ENCODE results near the gene IL18R1.
"Not testable (repeated sequence)": the region's sequence is repeated elsewhere in the genome, so short reads cannot be mapped to it uniquely, and the experiment has no call there.

The IL18R1 gene

DNA sequence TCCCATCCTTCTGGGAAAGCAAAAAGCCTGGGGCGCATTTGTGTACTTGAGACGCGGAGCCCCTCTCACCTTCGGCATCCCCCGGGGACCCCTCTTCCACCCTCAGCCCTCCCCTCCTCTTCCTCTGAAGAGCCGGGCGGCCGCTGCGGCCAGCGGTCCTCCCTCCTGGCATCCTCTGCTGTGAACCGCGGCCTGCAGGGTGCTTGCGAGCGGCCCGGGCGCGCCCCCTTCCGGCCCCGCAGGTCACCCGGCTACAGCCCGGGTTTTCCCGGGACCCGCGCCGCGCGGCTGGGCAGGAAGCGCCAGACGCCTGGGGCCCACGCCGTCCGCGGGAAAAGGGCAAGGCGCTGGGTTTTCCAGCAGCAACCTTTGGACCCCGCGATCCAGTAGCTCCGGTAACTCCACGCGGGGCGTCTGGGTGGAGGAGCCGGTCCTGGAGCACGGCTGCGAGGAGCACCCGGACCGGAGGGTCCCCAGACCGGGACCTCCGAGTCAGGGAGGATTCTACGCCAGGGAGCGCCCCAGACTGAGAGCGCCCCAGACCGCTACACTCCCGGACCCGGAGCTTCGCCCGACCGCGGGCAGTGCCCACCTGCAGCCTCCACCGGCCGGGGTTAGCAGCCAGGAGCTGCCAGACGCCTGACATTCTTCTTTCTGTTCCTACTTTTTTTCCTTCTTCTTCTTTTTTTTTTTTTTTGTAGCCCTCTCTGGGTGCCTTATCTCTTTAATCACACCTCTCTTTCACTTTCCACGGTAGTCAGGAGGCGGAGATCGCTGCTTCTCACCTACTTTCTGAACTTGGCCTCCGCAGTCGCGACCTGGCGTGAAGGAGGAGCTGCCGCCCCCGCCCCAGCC is at the start of gene IL18R1:
Gene IL18R1, plus strand, starts transcription at position 271 of the 855 bp plus-strand sequence. CDS start 6,865 bp downstream, outside the sequence.
- peak; percentile 68 to 76 for DNase-seq (ENCODE audit: low read depth in 2 of 2)

GRCh38 chr2:102306125-102306524 is 49.5 kb upstream of the IL18R1 start:
- no peak for DNase-seq (ENCODE audit: low read depth in 2 of 2)

GRCh38 chr2:102310964-102311640 is 44.5 kb upstream of the IL18R1 start, which contains the start of gene IL1RL1:
TSS of gene IL1RL1 (plus strand) at chr2:102311563. CDS start at chr2:102338265, 26,702 bp downstream.
- no peak for DNase-seq (ENCODE audit: low read depth in 2 of 2)

DNA sequence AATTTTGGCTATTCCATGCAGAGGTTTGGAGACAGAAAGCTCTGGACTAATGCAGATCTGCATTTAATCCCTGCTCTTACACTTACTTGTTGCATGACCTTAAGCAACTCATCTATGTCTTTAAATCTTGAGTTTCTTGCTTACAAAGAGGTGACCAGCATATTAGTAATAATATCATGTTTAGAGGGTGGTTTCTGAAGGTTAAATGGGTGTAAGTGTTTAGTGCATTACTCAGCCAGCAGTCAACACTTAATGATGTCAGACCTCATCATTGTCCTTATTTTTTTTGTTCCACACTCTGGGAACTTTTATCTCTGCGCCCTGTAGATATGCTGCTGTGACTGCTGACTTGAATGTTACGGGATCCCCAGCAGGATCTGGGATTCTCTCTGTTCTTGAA is 42.6 kb upstream of the IL18R1 start:
- DNase-seq (ENCODE audit: low read depth in 2 of 2): no peak

DNA sequence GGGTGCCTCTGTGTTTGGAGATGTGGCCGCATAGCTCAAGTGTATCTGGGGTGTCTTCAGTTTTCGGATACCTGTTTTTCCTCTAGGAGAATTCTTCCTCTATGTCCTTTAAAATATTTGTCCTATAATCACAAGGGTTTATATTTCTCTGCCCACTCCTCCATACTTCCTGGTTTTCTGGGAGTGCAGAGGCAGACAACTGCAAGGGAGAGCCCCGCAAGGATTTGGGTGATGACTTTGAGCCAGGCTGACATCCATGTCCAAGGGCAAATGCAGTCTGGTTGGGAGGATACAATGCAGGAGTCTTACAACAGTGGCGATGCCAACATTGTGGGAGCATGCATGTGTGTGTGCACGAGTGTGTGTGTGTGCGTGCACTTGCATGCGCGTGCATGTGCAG is 42.1 kb upstream of the IL18R1 start:
- no peak for DNase-seq (ENCODE audit: low read depth in 2 of 2)

GRCh38 chr2:102313950-102314349 is 41.6 kb upstream of the IL18R1 start:
- DNase-seq (ENCODE audit: low read depth in 2 of 2): no peak

GRCh38 chr2:102315921-102316320 is 39.7 kb upstream of the IL18R1 start:
- DNase-seq (ENCODE audit: low read depth in 2 of 2): no peak

- DNase-seq (ENCODE audit: low read depth in 2 of 2): no peak
Observed at GRCh38 chr2:102317715-102318114, 37.9 kb upstream of the IL18R1 start.

DNA sequence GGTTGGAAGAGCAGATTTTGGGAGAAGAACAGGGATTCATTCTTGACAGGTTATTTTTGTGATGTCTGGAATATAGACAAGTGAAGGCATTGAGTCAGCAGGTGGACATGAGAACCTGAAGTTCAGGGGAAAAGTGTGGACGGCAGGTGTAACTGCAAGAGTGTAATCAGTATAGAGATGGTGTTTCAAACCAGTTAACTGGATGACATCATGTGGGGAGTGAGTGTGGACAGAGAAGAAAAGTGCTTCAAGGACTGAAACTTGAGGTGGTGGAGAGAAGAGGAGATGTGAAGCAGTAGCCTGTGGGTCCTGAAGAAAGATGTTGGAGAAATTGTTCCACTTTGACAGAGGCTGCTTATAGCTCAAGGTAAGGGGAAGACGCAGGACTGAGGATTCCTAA is 37.2 kb upstream of the IL18R1 start:
- no peak for DNase-seq (ENCODE audit: low read depth in 2 of 2)

GRCh38 chr2:102321941-102322719 is 33.5 kb upstream of the IL18R1 start:
- DNase-seq (ENCODE audit: low read depth in 2 of 2): no peak

DNA sequence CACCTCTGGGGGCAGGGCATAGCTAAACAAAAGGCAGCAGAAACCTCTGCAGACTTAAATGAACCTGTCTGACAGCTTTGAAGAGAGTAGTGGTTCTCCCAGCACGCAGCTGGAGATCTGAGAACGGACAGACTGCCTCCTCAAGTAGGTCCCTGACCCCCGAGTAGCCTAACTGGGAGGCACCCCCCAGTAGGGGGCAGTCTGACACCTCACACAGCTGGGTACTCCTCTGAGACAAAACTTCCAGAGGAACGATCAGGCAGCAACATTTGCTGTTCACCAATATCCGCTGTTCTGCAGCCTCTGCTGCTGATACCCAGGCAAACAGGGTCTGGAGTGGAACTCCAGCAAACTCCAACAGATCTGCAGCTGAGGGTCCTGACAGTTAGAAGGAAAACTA is 30.7 kb upstream of the IL18R1 start:
- DNase-seq (ENCODE audit: low read depth in 2 of 2): not testable (repeated sequence)

DNA sequence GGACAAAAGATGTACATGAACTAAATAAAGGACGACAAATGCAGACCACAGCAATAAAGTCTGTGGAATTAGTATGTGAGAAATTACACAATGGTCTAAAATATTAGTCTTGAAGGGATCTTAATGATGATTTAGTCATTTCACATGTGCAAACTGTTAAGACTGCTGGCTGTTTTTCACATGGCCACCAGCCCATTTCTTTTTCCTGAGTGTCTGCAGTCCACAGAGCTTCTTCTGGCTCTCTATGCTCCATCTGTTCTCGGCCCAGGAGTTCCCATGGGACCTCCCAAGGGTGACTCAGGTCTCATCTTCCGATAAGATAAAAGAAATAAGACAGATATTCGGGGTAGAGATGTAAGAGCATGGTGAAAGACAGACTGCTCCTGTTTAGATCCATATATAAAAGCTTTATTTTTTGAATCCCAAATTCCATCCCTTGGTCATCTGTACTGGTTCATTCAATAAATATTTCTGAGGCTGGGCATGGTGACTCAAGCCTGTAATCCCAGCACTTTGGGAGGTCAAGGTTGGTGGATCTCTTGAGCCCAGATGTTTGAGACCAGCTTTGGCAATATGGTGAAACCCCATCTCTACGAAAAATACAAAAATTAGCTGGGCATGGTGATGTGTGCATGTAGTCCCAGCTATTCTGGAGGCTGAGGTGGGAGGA is 24.1 kb upstream of the IL18R1 start:
- DNase-seq (ENCODE audit: low read depth in 2 of 2): no peak

DNA sequence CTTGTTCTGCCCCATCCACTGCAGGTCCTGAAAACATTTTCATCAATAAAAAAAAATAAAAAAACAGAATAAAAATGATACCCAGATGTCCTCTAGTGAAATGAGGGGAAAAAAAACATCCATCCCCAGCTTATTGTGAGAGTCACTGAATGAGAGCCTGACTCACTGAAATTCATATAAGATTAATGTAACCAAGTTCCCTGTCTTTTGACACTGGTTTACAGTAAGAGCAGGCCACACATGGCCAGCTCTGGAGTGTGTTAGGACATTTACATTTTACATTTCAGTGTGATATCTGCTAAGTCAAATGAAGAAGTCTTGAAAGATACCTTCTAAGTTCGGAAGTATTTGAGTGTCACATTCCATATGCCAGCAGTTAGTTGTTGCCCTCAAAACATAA is 21.1 kb upstream of the IL18R1 start:
- DNase-seq (ENCODE audit: low read depth in 2 of 2): no peak

GRCh38 chr2:102335871-102336366 is 19.7 kb upstream of the IL18R1 start:
- DNase-seq (ENCODE audit: low read depth in 2 of 2): no peak

DNA sequence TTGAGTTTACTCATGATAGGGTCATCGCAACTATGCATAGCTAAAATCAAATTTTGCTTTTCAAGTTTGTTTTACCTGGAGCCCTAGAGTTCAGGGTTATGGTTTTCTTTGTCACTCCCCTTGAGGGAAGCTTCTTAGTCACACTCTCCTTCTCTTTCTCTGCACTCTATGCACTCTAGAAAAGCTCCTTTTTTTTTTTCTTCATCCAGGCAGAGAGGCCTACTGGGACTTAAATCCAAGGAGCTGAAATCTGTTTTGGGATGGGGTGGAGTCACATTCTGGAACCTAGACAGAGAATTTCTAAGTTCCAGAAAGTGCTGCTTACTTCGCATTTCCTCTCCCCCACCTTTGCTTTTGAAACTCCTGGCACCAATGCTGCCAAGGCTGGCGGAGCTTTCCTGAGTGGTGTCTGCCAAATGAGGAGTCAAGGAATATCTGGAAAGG is 19.1 kb upstream of the IL18R1 start:
- no peak for DNase-seq (ENCODE audit: low read depth in 2 of 2)

- DNase-seq (ENCODE audit: low read depth in 2 of 2): no peak
Observed at GRCh38 chr2:102337012-102337411, 18.6 kb upstream of the IL18R1 start.

DNA sequence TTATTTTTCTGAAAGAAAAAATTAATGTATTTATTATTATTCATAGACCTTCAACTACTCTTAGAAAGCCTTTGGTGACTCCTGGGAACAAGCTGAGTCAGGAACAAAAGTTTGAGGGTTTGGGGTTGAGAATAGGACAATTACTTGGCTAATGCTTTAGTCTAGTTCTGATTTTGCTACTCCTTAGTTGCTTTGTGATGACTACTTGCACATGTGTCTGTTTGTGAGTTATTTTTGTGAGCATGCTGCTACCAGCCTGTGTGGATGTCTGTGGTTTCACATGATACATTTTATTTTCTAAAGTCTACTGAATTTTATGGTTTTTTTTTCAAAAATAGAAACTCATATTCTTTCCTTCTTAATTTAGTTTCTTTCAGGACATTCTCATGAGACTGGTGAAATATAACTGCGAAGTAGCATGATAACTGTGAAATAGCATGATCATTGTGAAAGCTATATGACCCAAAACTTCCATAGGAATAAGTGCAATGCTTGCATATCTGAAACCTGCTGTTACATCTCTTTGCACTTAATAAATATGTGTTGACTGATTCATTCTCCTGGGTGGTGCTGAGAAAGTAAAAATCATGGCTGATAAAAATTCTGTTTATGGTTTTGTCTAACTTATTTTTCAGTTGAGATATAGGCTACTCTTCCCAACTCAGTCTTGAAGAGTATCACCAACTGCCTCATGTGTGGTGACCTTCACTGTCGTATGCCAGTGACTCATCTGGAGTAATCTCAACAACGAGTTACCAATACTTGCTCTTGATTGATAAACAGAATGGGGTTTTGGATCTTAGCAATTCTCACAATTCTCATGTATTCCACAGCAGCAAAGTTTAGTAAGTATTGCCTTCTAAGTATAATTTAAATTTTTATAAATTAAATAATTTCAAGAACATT is 17.9 kb upstream of the IL18R1 start:
- no peak for DNase-seq (ENCODE audit: low read depth in 2 of 2)

GRCh38 chr2:102340778-102341177 is 14.8 kb upstream of the IL18R1 start:
- DNase-seq (ENCODE audit: low read depth in 2 of 2): no peak

DNA sequence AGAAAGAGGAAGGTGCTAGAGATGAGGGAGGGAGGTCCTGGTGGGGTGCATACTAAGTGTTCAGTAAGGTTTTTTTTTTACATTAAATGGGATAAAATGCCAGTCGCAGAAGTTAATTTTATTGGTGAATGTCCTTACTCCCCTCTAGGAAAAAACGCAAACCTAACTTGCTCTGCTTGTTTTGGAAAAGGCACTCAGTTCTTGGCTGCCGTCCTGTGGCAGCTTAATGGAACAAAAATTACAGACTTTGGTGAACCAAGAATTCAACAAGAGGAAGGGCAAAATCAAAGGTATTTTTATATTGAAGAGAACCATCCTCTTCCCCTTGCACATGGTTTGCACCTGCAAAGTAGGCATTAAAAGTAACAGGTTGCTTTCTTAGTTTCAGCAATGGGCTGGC is 12.7 kb upstream of the IL18R1 start:
- DNase-seq (ENCODE audit: low read depth in 2 of 2): no peak

- no peak for DNase-seq (ENCODE audit: low read depth in 2 of 2)
Observed at GRCh38 chr2:102344397-102344796, 11.2 kb upstream of the IL18R1 start.
